ENCODE results near the gene RSPH1.

- TF ChIP-seq CTCF (conservative IDR thresholded peaks at IDR 0.05 in 1 of 2, IDR thresholded peaks at IDR 0.05 in 1 of 2; ENCODE audit: extremely low read depth in 1 of 2, insufficient read depth in 1 of 2, low read depth in 1 of 2, low read length in 2 of 2) (no peak), EZH2 (IDR thresholded peaks at IDR 0.05; ENCODE audit: borderline replicate concordance, low read length) (no peak)
Measured at GRCh38 chr21:42425591-42425990, 70.4 kb downstream of the RSPH1 start.
